HepG2 (cell line): ENCODE results near the gene TRIM27. TPM values are rescaled to one million over a fixed set of nuclear protein-coding genes. Genes with fewer than 3 reads are reported as not detected.

Experiments used
- ASH2L ChIP-seq: fragments of 300-600, 200-600 bp; sonication (generic); IDR thresholded peaks from 2 replicates; pipeline ENCODE4 v1.7.0; 2017; ENCODE audit warnings: low read depth, mild to moderate bottlenecking, moderate library complexity, mixed read lengths, low read length; ENCODE audit not compliant: insufficient read length
- ATF1 ChIP-seq: IDR thresholded peaks from 2 replicates; pipeline ENCODE4 v1.6.1; 2016; ENCODE audit warnings: mild to moderate bottlenecking, control low read depth
- ATF7 ChIP-seq, 2 experiments: fragments of 450-650 bp in 1 of 2; sonication (generic) in 1 of 2; formaldehyde crosslinking in 1 of 2; IDR thresholded peaks; 2 replicates each; pipeline versions ENCODE4 v1.4.0 to v1.6.1; 2016 to 2020; ENCODE audit warnings: antibody characterized with exemption in 1 of 2, mild to moderate bottlenecking in 1 of 2, missing genetic modification reagents in 1 of 2
- ATRX ChIP-seq: sonication (generic); formaldehyde crosslinking; IDR thresholded peaks from 2 replicates; pipeline ENCODE4 v1.4.0; 2020; ENCODE audit warnings: missing genetic modification reagents, borderline replicate concordance
- CC2D1A ChIP-seq: sonication (generic); formaldehyde crosslinking; IDR thresholded peaks from 2 replicates; pipeline ENCODE4 v1.8.1; 2023; ENCODE audit warnings: mild to moderate bottlenecking, missing genetic modification reagents
- ERF ChIP-seq: IDR thresholded peaks from 2 replicates; pipeline ENCODE4 v1.6.1; 2018; ENCODE audit warnings: missing biosample characterization, missing genetic modification reagents
- HOXA3 ChIP-seq: sonication (generic); formaldehyde crosslinking; IDR thresholded peaks from 2 replicates; pipeline ENCODE4 v1.5.0; 2020; ENCODE audit warnings: missing genetic modification reagents
- NFE2L2 ChIP-seq: fragments of 150-350 bp; IDR thresholded peaks from 2 replicates; pipeline ENCODE4 v1.6.1; 2014; ENCODE audit warnings: low read length
- PCBP2 ChIP-seq: fragments of 200-400 bp; formaldehyde crosslinking; optimal IDR thresholded peaks from 2 replicates; pipeline ENCODE3; 2018; ENCODE audit warnings: low read length, low read depth; ENCODE audit not compliant: poor library complexity, severe bottlenecking
- POLR2A ChIP-seq, 2 experiments: IDR thresholded peaks; 2 replicates each; pipeline ENCODE4 v1.6.1; 2011; ENCODE audit warnings: low read depth in 2 of 2, low read length in 2 of 2, mild to moderate bottlenecking in 1 of 2, moderate library complexity in 1 of 2; ENCODE audit not compliant: insufficient read depth in 1 of 2
- SATB2 ChIP-seq: sonication (generic); formaldehyde crosslinking; IDR thresholded peaks from 2 replicates; pipeline ENCODE4 v1.5.0; 2020; ENCODE audit warnings: missing genetic modification reagents
- SP5 ChIP-seq: IDR thresholded peaks from 2 replicates; pipeline ENCODE4 v1.6.1; 2016; ENCODE audit warnings: low read depth, borderline replicate concordance
- ZFP36 ChIP-seq: fragments of 150-350 bp; IDR thresholded peaks from 2 replicates; pipeline ENCODE4 v1.6.1; 2018; ENCODE audit warnings: borderline replicate concordance, low read length, low read depth; ENCODE audit not compliant: partially characterized antibody
- ZNF101 ChIP-seq: sonication (generic); formaldehyde crosslinking; IDR thresholded peaks from 2 replicates; pipeline ENCODE4 v1.4.0; 2020; ENCODE audit warnings: mild to moderate bottlenecking, low read depth, missing genetic modification reagents, borderline replicate concordance
- ZNF225 ChIP-seq: sonication (generic); formaldehyde crosslinking; IDR thresholded peaks from 2 replicates; pipeline ENCODE4 v1.4.0; 2020; ENCODE audit warnings: mild to moderate bottlenecking, missing genetic modification reagents
- ZNF329 ChIP-seq: sonication (generic); formaldehyde crosslinking; IDR thresholded peaks from 2 replicates; pipeline ENCODE4 v1.9.0; 2021; ENCODE audit warnings: low read depth, mild to moderate bottlenecking, missing genetic modification reagents
- ZNF549 ChIP-seq: sonication (generic); formaldehyde crosslinking; IDR thresholded peaks from 2 replicates; pipeline ENCODE4 v1.5.0; 2020; ENCODE audit warnings: missing genetic modification reagents
- ZNF564 ChIP-seq: sonication (generic); formaldehyde crosslinking; IDR thresholded peaks from 2 replicates; pipeline ENCODE4 v1.8.1; 2023; ENCODE audit warnings: mild to moderate bottlenecking, missing genetic modification reagents
- ZNF709 ChIP-seq: sonication (generic); formaldehyde crosslinking; IDR thresholded peaks from 2 replicates; pipeline ENCODE4 v1.5.0; 2020; ENCODE audit warnings: mild to moderate bottlenecking, missing genetic modification reagents
- polyA plus RNA-seq, 8 experiments: library from polyadenylated mRNA; depleted of rRNA in 3 of 8; stranded (reverse) in 7 of 8; unstranded in 1 of 8; fragments of >200 nt; fragmentation: Illumina TruSeq in 4 of 8; extraction: Trizol in 4 of 8; gene quantifications; 2 replicates each; pipeline versions ENCODE4 v1.2.1 to v1.2.3, GENCODE V29; 2011 to 2016; ENCODE audit warnings: low read depth in 4 of 8, missing spikeins in 1 of 8, mixed read lengths in 1 of 8; ENCODE audit not compliant: insufficient read depth in 1 of 8
- total RNA-seq, 5 experiments: library from RNA; depleted of rRNA; stranded (reverse); fragments of >200 nt; fragmentation: Illumina TruSeq; extraction: Trizol; gene quantifications; 2 replicates each; pipeline ENCODE4 v1.2.3, GENCODE V29; 2016; ENCODE audit warnings: low read depth in 1 of 5
- TF ChIP-seq, protein P1 (sequence below), 2 experiments: sonication (generic) in 1 of 2; formaldehyde crosslinking in 1 of 2; IDR thresholded peaks; 2 replicates each; pipeline versions ENCODE4 v1.5.1 to v1.6.1; 2011 to 2020; ENCODE audit warnings: borderline replicate concordance in 1 of 2, low read depth in 1 of 2, low read length in 1 of 2, mild to moderate bottlenecking in 1 of 2, missing genetic modification reagents in 1 of 2, moderate library complexity in 1 of 2
- TF ChIP-seq, protein P2 (sequence below): sonication (generic); formaldehyde crosslinking; IDR thresholded peaks from 2 replicates; pipeline ENCODE4 v1.8.0; 2022; ENCODE audit warnings: low read depth, missing genetic modification reagents
- TF ChIP-seq, protein P3 (sequence below): sonication (generic); formaldehyde crosslinking; IDR thresholded peaks from 2 replicates; pipeline ENCODE4 v1.5.0; 2020; ENCODE audit warnings: missing genetic modification reagents
- TF ChIP-seq, protein P4 (sequence below): sonication (generic); formaldehyde crosslinking; conservative IDR thresholded peaks from 2 replicates; pipeline ENCODE4 v1.5.0; 2020; ENCODE audit warnings: missing genetic modification reagents

Gene TRIM27
- total and polyA plus RNA-seq, 2 of the 13 experiments (the other 11 are each of a cell fraction or from before 2014, with no cell fraction given), result 88.6 to 112 TPM

DNA sequence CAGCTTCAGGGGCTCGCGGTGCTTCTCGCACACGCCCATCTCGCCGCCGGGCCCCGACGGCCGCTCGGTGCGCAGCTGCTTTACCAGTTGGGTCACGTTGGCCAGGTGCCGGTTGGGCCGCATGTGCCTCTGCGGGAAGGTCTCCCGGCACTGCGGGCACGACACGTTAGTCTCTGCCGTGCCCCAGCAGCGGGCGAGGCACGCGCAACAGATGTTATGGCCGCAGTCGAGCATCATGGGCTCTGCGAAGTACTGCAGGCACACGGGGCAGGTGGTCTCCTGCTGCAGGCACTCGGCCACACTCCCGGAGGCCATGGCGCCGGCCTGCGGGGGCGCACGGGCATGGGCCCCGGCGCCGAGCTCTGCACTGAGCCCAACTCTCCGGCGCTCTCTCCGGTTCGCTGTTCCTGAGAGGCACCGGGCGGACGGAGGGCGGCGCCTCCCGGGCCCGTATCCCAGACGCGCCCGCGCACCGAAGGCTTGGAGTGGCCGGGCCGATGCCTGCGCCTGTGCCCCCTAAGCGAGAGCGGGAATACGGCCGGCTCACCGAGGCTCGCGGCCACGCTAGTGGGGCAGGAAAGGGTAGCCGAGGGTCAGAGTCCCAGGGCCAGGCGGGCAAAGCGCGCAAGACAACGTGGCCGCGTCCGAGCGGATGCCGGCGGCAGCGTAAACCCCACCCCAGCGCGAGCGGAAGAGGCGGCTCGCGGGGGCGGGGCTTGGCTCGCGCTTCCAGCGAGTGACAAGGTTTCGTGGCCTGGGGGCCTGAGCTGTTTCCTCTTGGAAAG lies at the start of gene TRIM27 (continued):
- no peak for TF ChIP-seq ATF1 (CRISPR knock-in tag)
- no peak for TF ChIP-seq SATB2 (CRISPR knock-in tag)
- peak; percentile 91 to 98 for TF ChIP-seq POLR2A (IDR thresholded peaks at IDR 0.05; ENCODE audit: insufficient read depth in 1 of 2, low read depth in 2 of 2, low read length in 2 of 2)
- no peak; the same call in 1 of the 2 replicates for TF ChIP-seq ZNF225 (CRISPR knock-in tag)
- peak; percentile 73; the same call in 1 of the 2 replicates for TF ChIP-seq ZNF709 (CRISPR knock-in tag)
- TF ChIP-seq ZNF101, result 0 out of 2 replicates have a peak, but pooled peaks have one; percentile 7
- TF ChIP-seq ZNF564 (CRISPR knock-in tag), result peak; percentile 75; the same call in 1 of the 2 replicates
- TF ChIP-seq ASH2L, result peak; percentile 73
- TF ChIP-seq, protein P1, sequence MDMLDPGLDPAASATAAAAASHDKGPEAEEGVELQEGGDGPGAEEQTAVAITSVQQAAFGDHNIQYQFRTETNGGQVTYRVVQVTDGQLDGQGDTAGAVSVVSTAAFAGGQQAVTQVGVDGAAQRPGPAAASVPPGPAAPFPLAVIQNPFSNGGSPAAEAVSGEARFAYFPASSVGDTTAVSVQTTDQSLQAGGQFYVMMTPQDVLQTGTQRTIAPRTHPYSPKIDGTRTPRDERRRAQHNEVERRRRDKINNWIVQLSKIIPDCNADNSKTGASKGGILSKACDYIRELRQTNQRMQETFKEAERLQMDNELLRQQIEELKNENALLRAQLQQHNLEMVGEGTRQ (IDR thresholded peaks at IDR 0.05; ENCODE audit: low read depth, low read length), result no peak
- TF ChIP-seq, protein P1 (CRISPR knock-in tag; IDR thresholded peaks at IDR 0.05; ENCODE audit: borderline replicate concordance), result no peak; the same call in 1 of the 2 replicates
- TF ChIP-seq, protein P2, sequence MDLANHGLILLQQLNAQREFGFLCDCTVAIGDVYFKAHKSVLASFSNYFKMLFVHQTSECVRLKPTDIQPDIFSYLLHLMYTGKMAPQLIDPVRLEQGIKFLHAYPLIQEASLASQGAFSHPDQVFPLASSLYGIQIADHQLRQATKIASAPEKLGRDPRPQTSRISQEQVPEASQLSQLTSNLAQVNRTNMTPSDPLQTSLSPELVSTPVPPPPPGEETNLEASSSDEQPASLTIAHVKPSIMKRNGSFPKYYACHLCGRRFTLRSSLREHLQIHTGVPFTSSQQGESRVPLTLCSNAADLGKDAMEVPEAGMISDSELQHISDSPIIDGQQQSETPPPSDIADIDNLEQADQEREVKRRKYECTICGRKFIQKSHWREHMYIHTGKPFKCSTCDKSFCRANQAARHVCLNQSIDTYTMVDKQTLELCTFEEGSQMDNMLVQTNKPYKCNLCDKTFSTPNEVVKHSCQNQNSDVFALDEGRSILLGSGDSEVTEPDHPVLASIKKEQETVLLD (CRISPR knock-in tag), result peak; percentile 15
- no peak for TF ChIP-seq ATF7 (IDR thresholded peaks at IDR 0.05)
- TF ChIP-seq ATF7 (CRISPR knock-in tag; IDR thresholded peaks at IDR 0.05), result peak; percentile 41; the same call in 1 of the 2 replicates
- TF ChIP-seq, protein P3, sequence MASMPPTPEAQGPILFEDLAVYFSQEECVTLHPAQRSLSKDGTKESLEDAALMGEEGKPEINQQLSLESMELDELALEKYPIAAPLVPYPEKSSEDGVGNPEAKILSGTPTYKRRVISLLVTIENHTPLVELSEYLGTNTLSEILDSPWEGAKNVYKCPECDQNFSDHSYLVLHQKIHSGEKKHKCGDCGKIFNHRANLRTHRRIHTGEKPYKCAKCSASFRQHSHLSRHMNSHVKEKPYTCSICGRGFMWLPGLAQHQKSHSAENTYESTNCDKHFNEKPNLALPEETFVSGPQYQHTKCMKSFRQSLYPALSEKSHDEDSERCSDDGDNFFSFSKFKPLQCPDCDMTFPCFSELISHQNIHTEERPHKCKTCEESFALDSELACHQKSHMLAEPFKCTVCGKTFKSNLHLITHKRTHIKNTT (CRISPR knock-in tag), result peak; percentile 87; the same call in 1 of the 2 replicates
- no peak for TF ChIP-seq NFE2L2
- no peak for TF ChIP-seq ZFP36
- TF ChIP-seq ERF (CRISPR knock-in tag), result peak; percentile 95
- peak; percentile 97 for TF ChIP-seq CC2D1A (CRISPR knock-in tag)
- TF ChIP-seq, protein P4, sequence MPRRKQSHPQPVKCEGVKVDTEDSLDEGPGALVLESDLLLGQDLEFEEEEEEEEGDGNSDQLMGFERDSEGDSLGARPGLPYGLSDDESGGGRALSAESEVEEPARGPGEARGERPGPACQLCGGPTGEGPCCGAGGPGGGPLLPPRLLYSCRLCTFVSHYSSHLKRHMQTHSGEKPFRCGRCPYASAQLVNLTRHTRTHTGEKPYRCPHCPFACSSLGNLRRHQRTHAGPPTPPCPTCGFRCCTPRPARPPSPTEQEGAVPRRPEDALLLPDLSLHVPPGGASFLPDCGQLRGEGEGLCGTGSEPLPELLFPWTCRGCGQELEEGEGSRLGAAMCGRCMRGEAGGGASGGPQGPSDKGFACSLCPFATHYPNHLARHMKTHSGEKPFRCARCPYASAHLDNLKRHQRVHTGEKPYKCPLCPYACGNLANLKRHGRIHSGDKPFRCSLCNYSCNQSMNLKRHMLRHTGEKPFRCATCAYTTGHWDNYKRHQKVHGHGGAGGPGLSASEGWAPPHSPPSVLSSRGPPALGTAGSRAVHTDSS (CRISPR knock-in tag), result no peak; the same call in 1 of the 2 replicates
- peak; percentile 86 for TF ChIP-seq HOXA3
- peak; percentile 91 for TF ChIP-seq ZNF329 (CRISPR knock-in tag)
- peak; percentile 58; the same call in 1 of the 2 replicates for TF ChIP-seq ZNF549 (CRISPR knock-in tag)
- TF ChIP-seq SP5 (CRISPR knock-in tag), result peak; percentile 87; the same call in 1 of the 2 replicates
- TF ChIP-seq ATRX (CRISPR knock-in tag), result no peak
- TF ChIP-seq PCBP2, result no peak
